ENCODE data around the gene MYH9. TPM values are rescaled to one million over a fixed set of nuclear protein-coding genes. Genes with fewer than 3 reads are reported as not detected.
"Not testable (repeated sequence)": the region's sequence is repeated elsewhere in the genome, so short reads cannot be mapped to it uniquely, and the experiment has no call there.

The MYH9 gene
- 138 TPM for total RNA-seq
- long read RNA-seq, full-length matches to known transcripts: 21 of 141 reads
- long read RNA-seq, partial matches to known transcripts: 114 of 141 reads
- long read RNA-seq, other reads (novel, unspliced or antisense): 6 of 141 reads

DNA sequence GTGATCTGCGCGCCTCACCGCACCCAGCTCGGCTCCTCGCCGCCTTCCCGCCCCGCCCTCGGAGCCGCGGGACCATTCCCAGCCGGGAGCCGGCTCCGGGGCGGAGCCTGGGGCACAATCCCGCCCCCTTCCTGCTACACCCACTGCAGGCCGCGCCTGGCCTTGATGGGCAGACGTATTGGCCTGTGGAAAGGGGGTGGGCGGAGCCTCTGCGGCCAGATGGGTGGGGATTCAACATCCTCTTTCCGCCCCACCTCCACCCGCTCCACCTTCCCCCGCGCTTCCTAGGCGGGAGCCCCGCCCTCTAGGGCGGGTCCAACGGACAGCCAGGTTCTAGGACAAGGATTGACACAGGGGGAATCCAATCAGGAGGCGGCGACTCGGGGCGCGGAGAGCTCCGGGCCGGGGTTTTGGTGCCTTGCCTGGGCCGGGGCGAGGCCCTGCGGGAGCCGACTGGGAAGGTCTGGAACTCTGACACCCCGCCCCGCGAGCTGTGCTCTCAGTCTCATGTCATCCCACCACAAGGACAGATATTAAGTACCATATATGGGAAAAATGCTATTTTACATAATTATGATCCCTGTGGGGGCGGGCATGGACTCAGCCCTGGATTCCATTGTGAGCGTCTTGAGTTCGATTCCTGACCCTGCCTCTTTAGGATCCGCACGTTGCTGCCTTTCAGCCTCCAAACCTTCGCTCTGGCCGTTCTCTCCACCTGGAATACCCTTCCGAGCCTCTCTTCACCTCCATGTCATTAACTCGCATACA lies at the start of gene MYH9:
Gene MYH9, minus strand, starts transcription at position 9 of the 768 bp plus-strand sequence. CDS start 38,731 bp downstream, outside the sequence.
- DNase-seq (peak; percentile 100), ATAC-seq (ENCODE audit: poor library complexity) (peak; percentile 93)
- intact Hi-C loops (cut with DNase I): loop anchor here (5.0 kb wide), 3 partner anchors 64 to 79 kb away; no protein-coding TSS in a partner anchor

DNA sequence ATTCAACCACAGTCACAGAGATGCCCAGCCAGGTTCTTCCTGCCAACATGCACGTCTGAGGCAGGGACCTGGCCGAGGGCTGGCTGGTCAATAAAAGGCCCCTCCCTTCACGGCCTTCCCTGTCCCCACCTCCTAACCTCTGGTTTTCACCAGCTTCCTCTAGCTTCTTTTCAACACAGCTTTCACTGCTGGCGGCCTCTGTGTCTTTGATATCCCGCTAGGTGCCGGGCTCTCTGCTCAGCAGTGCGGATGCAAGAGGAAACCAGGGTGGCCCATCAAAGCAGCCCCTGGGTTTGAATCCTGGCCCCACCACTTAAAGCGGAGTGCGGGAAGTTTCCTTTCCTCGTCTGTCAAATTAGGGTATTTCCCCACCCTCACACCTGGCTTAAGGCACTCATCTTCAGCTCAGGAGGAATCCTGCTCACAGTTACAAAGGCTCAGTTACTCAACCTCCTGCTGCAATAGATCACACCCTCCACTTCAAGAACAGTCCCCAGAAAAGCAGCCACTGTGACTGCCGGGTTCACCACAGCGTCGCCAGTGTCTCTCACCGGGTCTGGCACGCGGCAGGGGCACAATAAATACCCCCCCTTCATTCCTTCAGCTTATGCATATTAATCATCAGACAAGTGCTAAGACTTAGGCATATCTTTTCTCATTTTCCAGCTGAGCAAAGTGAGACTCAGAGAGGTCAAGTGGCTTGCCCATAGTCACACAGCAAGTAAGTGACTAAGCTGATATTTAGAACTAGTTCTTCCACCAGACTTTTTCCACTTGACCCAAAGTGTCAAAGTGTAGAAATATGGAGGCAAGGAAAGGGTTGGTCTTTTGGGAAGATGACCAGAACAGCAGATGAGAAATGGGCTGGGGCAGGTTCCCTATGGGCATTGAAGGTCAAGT lies 48.0 kb upstream of the MYH9 start:
- intact Hi-C loops (cut with DNase I): no loop called here
- no peak for ATAC-seq (ENCODE audit: poor library complexity)
- no peak for DNase-seq

DNA sequence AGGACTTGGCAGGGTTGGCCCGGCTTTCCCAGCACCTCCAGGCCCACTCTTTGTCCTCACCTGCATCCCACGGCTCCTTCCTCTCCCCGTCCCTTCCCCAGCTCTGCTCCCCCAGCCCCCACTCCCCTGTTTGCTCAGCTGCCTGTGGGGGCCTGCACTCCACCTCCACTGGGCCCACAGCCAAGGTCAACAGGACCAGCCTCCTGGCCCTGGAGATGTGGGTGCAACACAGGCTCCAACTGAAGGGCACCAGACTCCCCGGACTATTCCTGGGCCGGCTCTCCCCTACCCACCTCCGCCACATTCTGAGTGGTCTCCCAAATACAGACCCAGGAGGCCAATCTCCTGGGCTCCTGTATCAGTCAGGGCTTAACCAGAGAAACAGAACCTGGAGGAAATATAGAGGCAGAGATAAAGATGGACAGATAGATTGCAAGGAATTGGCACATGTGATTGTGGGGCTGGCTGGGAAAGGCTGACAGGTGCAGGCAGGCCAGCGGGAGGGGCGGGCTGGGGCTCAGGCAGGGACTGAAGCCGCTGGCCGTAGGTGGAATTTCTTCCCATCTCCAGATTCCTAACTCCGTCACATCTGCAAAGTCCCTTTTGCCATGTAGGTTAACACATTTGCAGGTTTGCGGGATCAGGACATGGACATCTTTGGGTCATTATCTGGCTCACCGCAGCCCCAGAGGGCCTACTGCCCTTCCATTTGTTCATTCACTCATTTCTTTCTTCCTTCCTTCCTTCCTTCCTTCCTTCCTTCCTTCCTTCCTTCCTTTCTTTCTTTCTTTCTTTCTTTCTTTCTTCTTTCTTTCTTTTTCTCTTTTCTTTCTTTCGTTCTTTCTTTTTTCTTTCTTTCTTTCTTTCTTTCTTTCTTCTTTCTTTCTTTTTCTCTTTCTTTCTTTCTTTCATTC lies 45.8 kb upstream of the MYH9 start:
- no peak for ATAC-seq (ENCODE audit: poor library complexity)
- intact Hi-C loops (cut with DNase I): no loop called here
- no peak for DNase-seq

DNA sequence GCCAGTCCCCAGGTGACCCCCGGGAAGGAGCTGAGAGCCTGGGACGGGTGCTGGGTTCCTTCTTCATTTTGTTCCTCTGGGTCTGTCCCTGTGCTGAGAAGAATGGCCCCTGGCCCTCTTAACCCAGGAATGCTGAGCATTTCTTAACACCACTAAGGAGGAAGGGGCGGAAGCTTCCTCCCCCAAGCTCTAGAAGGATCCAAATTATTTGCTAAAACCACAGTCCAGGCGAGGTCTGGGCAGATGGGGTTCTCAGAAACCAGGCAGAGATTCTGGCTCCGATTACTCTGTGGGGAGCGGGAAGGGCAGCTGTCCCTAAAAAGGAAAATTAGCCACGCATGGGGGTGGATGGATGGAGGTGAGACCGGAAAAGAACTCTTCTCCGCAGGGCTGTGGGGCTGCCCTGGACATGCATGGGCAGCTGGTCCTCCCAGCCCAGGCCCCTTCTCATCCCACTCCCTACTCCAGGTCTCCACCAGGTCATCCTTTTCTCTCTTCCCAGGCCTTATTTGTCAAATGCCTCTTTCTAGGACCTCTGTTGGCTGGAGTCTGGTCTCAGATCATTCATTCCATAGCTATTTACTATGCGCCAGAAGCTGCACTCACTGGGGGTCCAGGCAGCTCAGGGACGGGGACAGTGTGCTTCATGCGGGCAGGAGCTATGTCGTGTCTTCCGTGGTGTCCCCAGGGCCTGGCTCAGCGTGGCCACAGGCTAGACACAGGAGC lies 45.0 kb upstream of the MYH9 start:
- intact Hi-C loops (cut with DNase I): no loop called here
- no peak for DNase-seq
- no peak for ATAC-seq (ENCODE audit: poor library complexity)

DNA sequence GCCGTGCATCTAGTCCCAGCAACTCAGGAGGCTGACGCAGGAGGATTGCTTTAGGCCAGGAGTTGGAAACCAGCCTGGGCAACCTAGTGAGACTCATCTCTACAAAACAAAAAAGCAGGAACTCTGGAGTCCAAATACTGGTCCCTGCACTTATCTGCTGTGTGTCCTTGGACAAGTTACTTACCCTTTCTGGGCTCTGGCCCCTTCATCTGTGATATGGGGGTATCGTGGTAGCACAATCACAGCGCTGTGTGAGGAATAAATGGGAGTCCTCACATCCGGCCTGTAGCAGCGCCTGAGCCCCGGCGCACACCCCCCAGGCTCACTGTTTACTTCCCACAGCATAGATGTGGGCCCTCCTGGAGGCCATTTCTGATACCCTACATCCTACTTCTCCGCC lies 44.2 kb upstream of the MYH9 start:
- no peak for ATAC-seq (ENCODE audit: poor library complexity)
- DNase-seq: no peak
- intact Hi-C loops (cut with DNase I): no loop called here

DNA sequence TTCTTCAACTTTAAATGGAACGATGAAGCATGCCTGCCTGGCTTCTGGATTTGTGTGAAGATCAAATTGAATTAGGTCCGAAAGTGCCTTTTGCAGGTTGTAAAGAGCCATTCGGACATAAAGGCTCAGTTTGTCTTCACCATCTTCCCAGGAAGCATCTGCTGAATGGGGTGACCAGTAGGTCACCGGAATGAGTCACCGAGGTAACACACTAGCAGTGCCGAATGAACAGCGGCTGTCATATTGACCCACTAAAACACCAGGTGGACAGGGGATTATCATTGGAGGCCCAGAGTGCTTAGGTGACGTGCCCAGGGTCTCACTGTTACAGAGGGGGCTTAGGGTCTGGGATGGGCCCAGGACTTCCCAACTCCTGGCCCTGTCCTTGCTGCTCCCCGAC lies 43.1 kb upstream of the MYH9 start:
- ATAC-seq (ENCODE audit: poor library complexity) (no peak), DNase-seq (no peak)
- intact Hi-C loops (cut with DNase I): no loop called here

DNA sequence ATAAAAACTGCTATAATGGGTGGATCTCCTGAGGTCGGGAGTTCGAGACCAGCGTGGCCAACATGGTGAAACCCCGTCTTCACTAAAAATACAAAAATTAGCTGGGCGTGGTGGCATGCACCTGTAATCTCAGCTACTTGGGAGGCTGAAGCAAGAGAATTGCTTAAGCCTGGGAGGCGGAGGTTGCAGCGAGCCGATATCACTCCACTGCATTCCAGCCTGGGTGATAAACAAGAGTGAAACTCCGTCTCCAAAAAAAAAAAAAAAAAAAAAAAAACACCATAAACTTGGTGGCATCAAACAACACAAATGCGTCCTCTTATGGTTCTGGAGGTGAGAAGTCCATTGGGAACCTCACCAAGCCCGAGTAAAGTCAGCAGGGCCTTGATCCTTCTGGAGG lies 40.2 kb upstream of the MYH9 start:
- intact Hi-C loops (cut with DNase I); DNase-seq; ATAC-seq (ENCODE audit: poor library complexity): not testable (repeated sequence)

DNA sequence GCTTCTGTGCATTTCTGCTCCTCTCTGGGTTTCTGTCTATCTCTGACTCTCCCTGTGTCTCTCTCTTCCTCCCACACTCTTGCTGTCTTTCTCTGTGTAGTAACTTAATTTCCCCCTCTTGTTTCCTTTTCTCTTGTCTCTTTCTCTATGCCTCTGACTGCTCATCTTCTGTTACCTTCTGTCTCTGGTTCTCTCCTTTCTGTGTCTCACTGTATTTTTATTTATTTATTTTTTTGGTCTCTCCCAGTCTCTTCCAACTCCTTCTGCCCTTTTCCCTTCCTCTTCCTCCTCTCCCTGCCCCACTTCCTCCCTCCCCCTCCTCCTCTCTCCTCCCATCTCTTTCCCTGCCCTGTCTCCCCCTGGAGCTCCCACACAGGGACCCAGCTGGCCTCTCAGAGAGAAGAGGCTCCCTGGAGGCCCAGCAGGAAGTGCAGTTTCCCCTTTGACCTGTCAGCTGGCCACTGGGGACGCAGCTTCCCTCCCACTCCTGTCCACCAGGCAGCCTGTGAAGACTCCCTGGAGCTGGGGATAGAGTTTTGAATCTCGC lies 38.3 kb upstream of the MYH9 start:
- peak; percentile 66 for ATAC-seq (ENCODE audit: poor library complexity)
- peak; percentile 78 for DNase-seq
- intact Hi-C loops (cut with DNase I): no loop called here

DNA sequence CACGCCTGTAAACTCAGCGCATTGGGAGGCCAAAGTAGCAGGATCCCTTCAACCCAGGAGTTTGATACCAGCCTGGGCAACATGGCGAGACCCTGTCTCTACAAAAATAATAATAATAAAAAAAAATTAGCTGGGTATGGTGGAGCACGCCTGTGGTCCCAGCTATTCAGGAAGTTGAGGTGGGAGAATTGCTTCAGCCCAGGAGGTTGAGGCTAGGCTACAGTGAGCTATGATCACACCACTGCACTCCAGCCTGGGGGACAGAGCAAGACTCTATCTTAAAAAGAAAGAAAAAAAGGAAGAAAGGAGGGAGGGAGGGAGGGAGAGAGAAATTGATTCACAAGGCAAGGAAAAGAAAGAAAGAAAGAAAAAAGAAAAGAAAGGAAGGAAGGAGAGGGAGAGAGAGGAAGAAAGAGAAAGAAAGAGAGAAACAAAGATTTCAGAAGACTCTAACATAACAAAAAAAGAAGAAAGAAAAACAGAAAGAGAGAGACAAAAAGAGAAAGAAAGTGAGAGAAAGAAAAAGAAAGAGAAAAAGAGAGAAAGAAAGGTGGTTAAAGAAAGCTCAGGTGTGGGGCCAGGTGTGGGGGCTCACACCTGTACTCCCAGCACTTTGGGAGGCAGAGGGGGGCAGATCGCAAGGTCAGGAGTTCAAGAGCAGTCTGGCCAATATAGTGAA lies 37.3 kb upstream of the MYH9 start:
- intact Hi-C loops (cut with DNase I): no loop called here
- ATAC-seq (ENCODE audit: poor library complexity): no peak

DNA sequence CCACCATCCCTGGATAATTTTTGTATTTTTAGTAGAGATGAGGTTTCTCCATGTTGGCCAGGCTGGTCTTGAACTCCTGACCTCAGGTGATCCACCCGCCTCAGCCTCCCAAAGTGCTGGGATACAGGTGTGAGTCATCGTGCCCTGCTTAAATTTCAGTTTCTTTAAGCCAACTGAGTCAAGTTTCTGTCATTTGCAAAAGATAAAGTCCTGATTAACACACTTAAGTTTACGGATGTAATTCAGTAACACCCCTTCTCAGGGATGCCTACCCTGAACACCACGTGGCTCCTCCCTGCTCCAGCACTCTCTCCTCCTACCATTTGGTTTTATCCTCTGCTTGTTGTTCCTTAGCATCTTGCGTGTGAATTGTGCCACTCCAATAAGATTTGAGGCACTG lies 36.7 kb upstream of the MYH9 start:
- ATAC-seq (ENCODE audit: poor library complexity); DNase-seq; intact Hi-C loops (cut with DNase I): not testable (repeated sequence)

More for the DNA sequence above, 37.3 kb upstream of the MYH9 start:
- no peak for DNase-seq

DNA sequence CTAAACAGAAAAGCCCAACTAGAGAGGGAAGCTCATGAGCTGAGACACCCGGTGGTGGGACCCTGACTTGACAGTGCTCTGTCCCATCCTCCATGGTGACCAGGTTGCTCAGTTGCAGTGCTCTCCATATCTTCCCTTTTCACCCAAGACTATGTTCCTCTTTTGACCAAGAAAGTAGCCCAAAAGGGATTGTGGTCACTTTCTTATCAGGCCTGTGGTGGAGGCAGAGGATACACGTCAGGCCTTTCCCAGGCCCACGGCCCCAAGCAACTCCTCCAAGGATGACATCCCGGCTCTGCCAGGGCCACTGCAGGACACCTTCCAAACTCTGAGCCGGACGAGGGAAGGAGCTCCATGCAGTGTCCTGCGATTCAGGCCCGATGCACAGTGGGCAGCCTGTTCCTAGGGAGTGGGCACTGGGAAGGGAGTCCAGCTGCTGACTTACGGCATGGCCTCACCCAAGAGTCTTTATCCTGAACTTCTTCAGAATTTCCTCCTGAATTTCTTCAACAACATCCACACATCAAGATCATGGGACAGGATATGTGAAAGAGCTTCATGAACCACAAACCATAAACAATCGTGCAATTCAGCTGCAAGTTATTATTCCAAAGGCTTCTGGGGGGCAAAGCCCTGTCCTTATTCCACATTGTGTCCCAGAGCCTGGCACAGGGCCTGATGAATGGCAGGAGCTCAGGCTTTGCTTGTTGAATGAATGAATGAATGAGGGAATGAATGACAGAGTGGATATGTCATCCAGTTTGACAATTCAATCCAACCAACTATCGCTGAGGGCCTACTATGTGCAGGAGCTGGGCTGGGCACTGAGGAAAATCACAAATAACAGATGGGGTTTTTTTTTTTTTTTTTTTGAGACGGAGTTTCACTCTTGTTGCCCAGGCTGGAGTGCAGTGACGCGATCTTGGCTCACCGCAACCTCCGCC lies 36.0 kb upstream of the MYH9 start:
- intact Hi-C loops (cut with DNase I): no loop called here
- no peak for DNase-seq
- ATAC-seq (ENCODE audit: poor library complexity): no peak

DNA sequence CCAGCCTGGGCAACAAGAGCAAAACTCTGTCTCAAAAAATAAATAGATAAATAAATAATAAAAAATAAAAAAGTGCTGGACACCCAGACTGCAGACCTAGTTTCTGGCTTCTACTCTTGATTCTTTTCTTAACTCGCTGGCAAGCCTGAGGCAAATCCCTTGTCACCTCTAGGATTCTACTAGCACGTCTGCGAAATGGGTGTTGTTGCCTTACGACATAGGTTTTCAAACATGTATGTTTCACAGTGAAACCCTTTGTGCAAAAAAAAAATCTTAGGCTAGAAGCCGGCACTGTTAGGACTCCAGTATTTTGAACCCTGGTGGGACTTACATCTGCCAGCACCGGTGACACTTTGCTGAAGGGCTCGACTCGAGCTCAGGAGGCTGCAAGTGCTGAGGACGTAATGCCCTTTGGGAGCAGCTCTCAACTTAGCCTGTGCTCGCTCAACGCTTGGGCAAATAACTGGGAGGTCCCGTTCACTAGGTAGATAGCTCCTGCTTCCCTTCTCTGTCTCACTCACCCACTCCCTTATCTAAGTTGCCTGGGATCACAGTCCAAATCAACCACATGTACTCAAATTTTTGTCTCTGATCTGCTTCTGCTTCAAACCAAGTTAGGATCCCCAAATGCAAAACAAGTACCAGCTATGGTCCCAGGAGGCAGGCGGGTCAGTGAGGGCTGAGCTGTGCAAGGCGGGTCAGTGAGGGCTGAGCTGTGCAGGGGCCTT lies 34.7 kb upstream of the MYH9 start:
- DNase-seq (no peak), ATAC-seq (ENCODE audit: poor library complexity) (no peak)
- intact Hi-C loops (cut with DNase I): no loop called here

DNA sequence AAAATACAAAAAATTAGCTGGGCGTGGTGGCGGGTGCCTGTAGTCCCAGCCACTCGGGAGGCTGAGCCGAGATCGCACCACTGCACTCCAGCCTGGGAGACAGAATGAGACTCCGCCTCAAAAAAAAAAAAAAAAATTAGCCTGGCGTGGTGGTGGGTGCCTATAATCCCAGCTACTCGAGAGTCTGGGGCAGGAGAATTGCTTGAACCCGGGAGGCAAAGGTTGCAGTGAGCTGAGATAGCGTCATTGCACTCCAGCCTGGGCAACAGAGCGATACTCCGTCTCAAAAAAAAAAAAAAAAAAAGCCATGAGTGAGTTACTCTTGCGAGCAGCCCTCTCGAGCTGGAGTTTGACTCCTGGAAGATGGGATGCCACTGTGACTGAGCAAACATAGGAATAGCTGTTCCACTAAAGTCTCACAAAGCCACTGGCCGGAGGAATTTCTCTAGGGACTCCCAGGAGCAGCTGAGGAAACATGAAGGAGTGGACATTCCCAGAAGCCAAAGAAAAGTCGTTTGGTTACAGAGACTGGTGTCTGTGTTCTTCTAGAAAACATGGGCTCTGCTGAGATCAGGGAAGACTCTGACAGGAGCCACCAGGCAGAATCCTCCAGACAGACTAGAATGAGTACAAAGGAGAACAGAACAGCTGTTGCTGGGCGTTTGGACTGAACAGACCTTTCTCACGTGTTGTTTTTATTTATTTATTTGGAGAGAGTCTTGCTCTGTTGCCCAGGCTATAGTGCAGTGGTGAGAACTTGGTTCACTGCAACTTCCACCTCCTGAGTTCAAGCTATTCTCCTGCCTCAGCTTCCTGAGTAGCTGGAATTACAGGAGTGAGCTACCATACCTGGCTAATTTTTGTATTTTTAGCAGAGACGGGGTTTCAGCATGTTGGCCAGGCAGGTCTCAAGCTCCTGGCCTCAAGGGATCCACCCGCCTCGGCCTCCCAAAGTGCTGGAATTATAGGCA lies 32.4 kb upstream of the MYH9 start:
- intact Hi-C loops (cut with DNase I): no loop called here
- peak; percentile 51 for ATAC-seq (ENCODE audit: poor library complexity)
- no peak for DNase-seq

DNA sequence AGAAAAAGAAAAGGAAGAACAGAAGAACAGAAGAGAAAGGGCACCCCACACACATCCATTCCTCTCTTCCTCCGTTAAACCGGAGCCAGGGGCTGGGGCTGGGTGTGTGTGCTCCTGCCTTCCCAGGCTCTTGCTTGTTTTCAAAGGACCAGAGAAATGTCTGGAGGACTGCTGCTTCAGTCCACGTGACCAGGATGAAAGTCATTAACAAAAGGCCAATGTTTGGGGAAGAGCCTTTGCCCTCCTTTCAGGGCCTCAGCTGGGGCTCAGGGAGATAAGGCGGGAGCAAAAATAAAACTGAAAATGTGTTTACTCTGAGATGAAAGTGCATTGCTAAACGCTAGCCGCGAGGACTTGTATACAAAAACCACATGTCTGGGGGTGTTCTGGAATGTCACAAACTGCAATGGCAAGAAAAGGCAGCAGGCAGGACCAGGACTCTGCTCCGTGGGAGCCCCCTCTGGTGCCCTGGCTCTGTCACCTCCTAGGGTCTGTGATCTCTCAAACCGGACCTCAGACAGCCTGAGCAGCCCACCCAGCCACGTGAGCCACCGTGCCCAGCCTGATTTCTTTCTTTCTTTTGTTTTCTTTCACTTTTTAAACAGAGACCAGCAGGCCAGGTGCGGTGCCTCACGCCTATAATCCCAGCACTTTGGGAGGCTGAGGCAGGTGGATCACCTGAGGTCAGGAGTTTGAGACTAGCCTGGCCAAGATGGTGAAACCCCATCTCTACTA lies 31.6 kb upstream of the MYH9 start:
- intact Hi-C loops (cut with DNase I): no loop called here
- ATAC-seq (ENCODE audit: poor library complexity) (peak; percentile 80), DNase-seq (no peak)
